Ramos (cell line): ENCODE data around the gene AUTS2.

Experiments
- in situ Hi-C: fragments of 300-500 bp; cut with MboI; formaldehyde crosslinking; loops from one replicate; pipeline ENCODE4 v1.14.3; 2022; ENCODE audit warnings: low sequenced_read_pairs; ENCODE audit not compliant: unreplicated experiment

The AUTS2 gene

GRCh38 chr7:70774950-70775527 is 1176.8 kb downstream of the AUTS2 start:
- in situ Hi-C loops, result no loop called here

- in situ Hi-C loops, result no loop called here
Observed at GRCh38 chr7:70775570-70776156, 1177.4 kb downstream of the AUTS2 start.

DNA sequence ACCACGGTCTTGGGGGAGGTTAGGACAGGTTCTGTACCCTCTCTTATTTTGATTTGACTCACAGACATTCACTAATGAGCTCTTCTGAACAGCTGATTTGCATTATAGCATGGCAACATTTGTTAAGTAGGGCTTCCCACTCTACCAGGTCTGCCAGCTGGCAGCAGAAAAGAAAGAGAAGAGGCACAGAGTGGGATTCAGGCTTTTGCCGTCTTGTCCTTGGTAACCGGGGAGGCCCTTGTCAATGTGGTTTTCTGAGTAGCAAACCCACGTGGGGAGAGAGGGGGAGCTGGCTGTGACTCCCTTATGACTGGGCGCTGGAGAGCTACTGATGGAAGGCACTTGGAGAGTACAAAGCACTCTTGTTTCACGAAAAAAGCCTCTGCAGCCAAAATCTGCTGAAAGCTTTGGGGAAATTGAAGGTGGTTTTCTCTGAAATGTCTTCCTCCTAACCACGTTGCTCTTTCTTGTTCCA is 1178.4 kb downstream of the AUTS2 start:
- in situ Hi-C loops, result no loop called here

DNA sequence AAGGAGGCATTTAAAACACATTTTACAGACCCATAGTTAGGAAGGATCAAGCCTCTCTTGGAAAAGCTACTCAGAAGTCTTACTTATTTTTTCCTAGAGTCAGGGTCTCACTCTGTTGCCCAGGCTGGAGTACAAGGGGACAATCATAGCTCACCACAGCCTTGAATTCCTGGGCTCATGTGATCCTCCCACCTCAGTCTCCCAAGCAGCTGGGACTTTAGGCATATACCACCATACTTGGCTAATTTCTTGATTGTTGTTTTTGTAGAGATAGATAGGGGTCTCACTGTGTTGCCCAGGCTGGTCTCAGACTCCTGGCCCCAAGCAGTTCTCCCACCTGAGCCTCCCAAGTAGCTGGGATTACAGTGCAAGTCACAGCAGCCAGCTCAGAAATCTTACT is 1179.0 kb downstream of the AUTS2 start:
- in situ Hi-C loops, result no loop called here

DNA sequence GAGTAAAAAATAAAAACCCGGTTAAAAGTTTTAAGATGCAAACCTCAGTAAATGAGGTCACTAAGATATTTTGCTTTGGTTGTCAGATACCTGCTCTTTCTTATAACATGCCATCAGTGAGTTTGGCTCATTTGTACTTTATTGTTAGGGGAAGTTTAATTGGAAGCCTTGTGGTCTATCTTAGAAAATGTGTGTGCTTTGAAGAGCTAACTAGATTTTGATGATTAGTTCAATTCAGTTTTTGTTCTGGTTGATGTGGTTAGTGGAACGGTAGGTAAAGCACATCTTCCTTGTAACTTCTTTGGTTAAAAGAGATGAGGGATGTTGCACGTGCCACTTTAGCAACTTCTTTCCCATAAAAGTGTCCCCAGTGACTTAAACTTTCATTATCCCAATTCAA is 1180.3 kb downstream of the AUTS2 start:
- in situ Hi-C loops, result no loop called here

GRCh38 chr7:70779321-70779720 is 1181.0 kb downstream of the AUTS2 start:
- in situ Hi-C loops, result no loop called here

GRCh38 chr7:70781922-70782311 is 1183.6 kb downstream of the AUTS2 start:
- in situ Hi-C loops, result no loop called here

DNA sequence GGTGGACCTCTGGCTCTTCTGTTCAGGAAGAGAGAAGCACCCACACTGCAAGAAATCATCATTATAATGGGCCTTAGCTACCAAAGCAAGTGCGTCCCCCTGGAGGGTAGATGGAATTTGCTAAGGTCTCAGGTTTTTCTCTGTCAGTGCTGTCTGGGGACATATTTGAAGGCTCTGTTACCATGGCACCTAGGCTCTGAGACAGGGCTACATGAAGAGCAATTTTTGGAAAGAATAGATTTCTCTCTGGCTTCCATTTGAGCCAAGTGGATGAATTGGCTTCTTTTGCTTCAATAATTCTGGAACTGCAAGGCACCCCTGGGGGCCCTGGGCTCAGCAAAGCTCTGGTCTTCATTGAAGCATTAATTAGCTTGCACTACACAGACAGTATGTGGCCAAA is 1184.5 kb downstream of the AUTS2 start:
- in situ Hi-C loops, result no loop called here

DNA sequence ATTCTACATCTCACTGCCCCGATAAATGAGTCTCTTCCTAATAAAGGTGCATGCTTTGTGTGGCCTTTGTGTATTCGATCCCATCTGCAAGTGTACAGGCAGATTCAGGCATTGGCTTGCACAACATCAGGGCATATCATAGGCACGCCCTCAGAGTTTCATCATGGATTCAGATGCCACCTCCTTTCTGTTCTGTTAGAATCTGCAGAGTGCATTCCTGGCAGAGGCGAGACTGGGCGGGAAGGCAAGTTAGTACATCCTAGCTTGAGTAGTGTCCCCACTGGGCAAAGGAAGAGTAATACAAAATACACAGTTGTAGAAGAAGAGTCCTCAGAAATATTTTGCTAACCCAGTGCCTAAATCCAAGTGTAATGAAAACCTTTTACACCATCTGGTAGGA is 1187.2 kb downstream of the AUTS2 start:
- in situ Hi-C loops, result no loop called here

DNA sequence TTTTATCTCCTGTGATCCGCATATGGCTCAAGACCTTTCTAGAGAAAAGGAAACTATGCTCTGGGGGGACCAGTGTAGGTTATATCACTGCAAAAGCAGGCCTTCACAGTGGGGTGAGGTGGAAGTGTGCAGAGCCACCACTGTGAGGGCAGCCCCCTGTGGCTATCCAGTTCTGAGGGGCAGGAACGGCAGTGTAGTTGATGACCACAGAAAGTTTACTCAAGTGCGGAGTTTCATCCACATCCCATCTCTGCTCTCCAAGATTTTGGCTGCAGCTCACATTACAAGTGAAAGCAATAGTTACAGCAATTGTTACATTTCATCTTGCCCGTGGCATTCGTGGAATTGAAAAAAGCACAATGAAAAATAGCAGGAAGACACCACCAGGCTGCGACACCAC is 1187.8 kb downstream of the AUTS2 start:
- in situ Hi-C loops, result no loop called here

- in situ Hi-C loops, result no loop called here
Observed at GRCh38 chr7:70787286-70787685, 1189.0 kb downstream of the AUTS2 start.

GRCh38 chr7:70787771-70788170 is 1189.5 kb downstream of the AUTS2 start:
- in situ Hi-C loops, result no loop called here

- in situ Hi-C loops, result no loop called here
Observed at GRCh38 chr7:70788276-70788675, 1190.0 kb downstream of the AUTS2 start.

DNA sequence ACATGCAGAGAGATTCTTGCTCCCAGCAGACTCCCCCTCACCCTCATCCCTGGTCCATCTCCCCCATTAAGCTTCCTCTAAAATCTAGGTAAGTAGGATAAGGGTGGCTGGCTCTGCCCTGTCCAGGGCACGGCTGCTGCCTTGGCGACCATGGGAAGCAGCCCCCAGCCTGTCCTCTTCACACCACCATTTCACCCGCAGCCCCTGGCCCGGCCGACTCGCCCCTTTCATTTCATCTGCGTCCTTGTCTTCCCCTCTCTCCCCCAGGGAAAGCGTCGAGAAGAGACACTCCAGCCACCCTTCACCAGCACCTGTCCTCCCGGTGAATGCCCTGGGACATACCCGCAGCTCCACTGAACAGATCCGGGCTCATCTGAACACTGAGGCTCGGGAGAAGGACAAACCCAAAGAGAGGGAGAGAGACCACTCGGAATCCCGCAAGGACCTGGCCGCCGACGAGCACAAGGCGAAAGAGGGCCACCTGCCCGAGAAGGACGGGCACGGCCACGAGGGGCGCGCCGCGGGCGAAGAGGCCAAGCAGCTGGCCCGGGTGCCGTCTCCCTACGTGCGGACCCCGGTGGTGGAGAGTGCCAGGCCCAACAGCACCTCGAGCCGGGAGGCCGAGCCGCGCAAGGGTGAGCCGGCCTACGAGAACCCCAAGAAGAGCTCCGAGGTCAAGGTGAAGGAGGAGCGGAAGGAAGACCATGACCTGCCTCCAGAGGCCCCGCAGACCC is 1191.4 kb downstream of the AUTS2 start:
- in situ Hi-C loops, result no loop called here

DNA sequence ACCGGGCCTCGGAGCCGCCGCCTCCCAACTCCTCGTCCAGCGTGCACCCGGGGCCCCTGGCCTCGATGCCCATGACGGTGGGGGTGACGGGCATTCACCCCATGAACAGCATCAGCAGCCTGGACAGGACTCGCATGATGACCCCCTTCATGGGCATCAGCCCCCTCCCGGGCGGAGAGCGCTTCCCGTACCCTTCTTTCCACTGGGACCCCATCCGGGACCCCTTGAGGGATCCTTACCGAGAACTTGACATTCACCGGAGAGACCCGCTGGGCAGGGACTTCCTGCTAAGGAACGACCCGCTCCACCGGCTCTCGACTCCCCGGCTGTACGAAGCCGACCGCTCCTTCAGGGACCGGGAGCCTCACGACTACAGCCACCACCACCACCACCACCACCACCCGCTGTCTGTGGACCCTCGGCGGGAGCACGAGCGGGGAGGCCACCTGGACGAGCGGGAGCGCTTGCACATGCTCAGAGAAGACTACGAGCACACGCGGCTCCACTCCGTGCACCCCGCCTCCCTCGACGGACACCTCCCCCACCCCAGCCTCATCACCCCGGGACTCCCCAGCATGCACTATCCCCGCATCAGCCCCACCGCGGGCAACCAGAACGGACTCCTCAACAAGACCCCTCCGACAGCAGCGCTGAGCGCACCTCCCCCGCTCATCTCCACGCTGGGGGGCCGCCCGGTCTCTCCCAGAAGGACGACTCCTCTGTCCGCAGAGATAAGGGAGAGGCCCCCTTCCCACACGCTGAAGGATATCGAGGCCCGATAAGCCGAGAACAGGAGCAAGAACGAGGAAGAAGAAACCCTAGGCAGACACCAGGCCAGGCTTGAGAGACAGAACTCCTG is 1192.2 kb downstream of the AUTS2 start:
- in situ Hi-C loops, result no loop called here

DNA sequence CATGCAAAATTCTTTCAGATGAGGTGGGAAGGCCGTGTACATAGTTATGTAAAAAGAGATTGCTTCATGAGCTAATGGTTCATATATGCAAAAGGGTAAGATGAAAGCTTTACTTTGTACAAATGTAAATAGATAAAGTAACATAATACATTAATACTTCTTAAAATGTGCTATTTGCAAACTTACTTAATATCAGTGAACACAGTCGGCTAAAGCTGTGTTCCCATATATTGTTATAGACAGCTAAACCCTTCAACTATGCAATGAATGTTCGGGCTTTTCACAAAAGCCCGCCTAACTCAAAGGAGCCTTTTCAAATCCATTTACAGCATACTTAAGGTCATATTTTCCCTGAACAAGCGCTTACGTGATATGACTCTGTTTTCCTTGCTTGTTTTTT is 1193.1 kb downstream of the AUTS2 start:
- in situ Hi-C loops, result no loop called here

DNA sequence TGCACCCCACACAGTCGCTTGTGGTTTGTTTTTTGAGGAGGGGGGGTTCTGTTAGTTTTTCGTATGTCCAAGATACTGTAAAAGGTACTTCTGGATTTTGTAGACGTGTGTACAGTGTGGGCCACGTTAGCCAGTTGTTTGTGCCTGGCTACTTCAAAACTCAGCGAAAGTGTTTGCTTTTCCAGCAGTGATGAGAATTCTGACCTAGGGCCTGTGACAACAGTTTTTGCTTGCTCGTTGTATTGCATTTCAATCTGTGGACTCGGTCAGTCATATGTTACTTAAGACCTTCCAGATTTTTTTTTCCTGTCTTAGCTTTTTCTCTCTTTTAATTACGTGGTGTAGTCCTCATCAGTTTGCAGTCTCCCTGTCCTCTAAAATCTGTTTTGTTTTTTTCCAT is 1194.8 kb downstream of the AUTS2 start:
- in situ Hi-C loops, result no loop called here

DNA sequence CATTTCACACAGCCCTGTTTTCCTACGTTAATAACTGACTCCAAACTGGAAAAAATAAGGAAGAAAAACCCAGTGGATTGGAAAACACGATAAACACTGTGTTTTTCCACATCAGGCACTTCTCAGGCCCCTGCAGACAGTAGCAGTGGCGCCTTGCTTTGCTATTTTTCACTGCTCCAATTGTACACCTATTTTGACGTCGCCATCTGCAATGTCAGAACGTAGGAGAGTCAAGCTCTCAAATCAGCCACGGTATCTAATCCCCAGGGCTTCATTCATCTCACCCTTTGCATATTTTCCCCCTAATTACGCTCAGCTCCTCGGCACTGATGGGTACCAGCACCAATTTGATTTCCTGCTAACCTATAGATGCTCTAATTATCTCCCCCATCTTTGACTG is 1195.5 kb downstream of the AUTS2 start:
- in situ Hi-C loops, result no loop called here

GRCh38 chr7:70794962-70795361 is 1196.7 kb downstream of the AUTS2 start:
- in situ Hi-C loops, result no loop called here

- in situ Hi-C loops, result no loop called here
Observed at GRCh38 chr7:70795948-70796347, 1197.7 kb downstream of the AUTS2 start.

DNA sequence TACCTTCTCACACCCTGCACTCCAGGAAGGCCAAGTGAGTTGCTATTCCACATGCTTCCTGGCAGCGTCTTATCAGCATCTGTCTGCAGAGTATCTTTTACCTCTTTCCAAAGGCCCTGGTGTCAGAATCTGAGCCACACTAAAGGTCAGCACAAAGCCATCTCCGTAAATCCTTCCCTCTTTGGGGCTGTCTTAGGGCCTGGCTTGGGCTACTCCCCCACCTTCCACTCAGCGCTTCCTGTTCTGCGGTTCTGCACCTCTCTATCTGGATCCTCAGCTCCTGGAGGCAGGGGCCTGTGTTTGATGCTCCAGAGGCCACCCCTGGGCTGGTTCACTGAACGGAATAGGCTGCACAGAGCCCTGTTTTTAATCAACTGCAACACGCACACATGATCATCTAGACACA is 1198.8 kb downstream of the AUTS2 start:
- in situ Hi-C loops, result no loop called here
